SK-N-SH (cell line): ENCODE results near the gene SMCO4. TPM values are rescaled to one million over a fixed set of nuclear protein-coding genes. Genes with fewer than 3 reads are reported as not detected.

Experiments used
- CTCF ChIA-PET: fragments of 300-600, 350-600 bp; formaldehyde crosslinking; extraction: SDS; loops from one replicate; lab custom pipeline; 2021; lab: Yijun Ruan, JAX
- POLR2A ChIA-PET: fragments of 350-600 bp; sonication (Branson Sonifier 250); formaldehyde crosslinking; extraction: SDS; loops from one replicate; lab custom pipeline; 2020; ENCODE audit warnings: antibody characterized with exemption, inconsistent platforms; lab: Yijun Ruan, JAX
- DNase-seq: peaks from one replicate; pipeline ENCODE4 v3.0.0; 2012
- H2AFZ ChIP-seq: fragments of 200-600 bp; sonication (generic); 2 replicates; pipeline ENCODE4 v1.8.1; 2016; ENCODE audit warnings: antibody characterized with exemption, mild to moderate bottlenecking, low read depth
- H3F3A ChIP-seq: fragments of 200-600 bp; sonication (generic); replicated peaks from 2 replicates; pipeline ENCODE3; 2016; ENCODE audit warnings: antibody characterized with exemption, mild to moderate bottlenecking; ENCODE audit not compliant: insufficient read depth
- H3K27ac ChIP-seq, 2 experiments: fragments of 200-500 bp in 1 of 2; fragments of 200-600 bp in 1 of 2; sonication (Bioruptor generic) in 1 of 2; sonication (generic), shearing (Covaris generic) in 1 of 2; 2 replicates each; pipeline versions ENCODE4 v1.5.1 to v1.6.1; 2014 to 2016; ENCODE audit warnings: low read depth in 2 of 2, inconsistent platforms in 1 of 2, low read length in 1 of 2, mild to moderate bottlenecking in 1 of 2, mixed read lengths in 1 of 2
- H3K27me3 ChIP-seq: fragments of 200-600 bp; sonication (generic), shearing (Covaris generic); 2 replicates; pipeline ENCODE4 v1.6.1; 2016; ENCODE audit warnings: mixed run types; ENCODE audit not compliant: insufficient read depth
- H3K36me3 ChIP-seq, 2 experiments: fragments of 200-500 bp in 1 of 2; fragments of 200-600 bp in 1 of 2; sonication (Bioruptor generic) in 1 of 2; sonication (generic) in 1 of 2; replicated peaks in 1 of 2; 2 replicates each; pipeline versions ENCODE3 to v1.5.1; 2014 to 2016; ENCODE audit warnings: low read length in 1 of 2, mild to moderate bottlenecking in 1 of 2; ENCODE audit not compliant: insufficient read depth in 2 of 2, control insufficient read depth in 1 of 2
- H3K4me1 ChIP-seq, 2 experiments: fragments of 200-500 bp in 1 of 2; fragments of 200-600 bp in 1 of 2; sonication (Bioruptor generic) in 1 of 2; sonication (generic), shearing (Covaris generic) in 1 of 2; 2 replicates each; pipeline versions ENCODE4 v1.5.1 to v1.6.1; 2014 to 2016; ENCODE audit warnings: low read depth in 1 of 2, low read length in 1 of 2, mixed run types in 1 of 2; ENCODE audit not compliant: insufficient read depth in 2 of 2, control insufficient read depth in 1 of 2
- H3K4me2 ChIP-seq: fragments of 200-600 bp; sonication (generic), shearing (Covaris generic); 2 replicates; pipeline ENCODE4 v1.6.1; 2017; ENCODE audit warnings: mixed run types
- H3K4me3 ChIP-seq, 2 experiments: fragments of 200-500 bp in 1 of 2; fragments of 200-600 bp in 1 of 2; sonication (Bioruptor generic) in 1 of 2; sonication (generic), shearing (Covaris generic) in 1 of 2; 2 replicates each; pipeline versions ENCODE4 v1.5.1 to v1.8.1; 2014 to 2016; ENCODE audit warnings: low read depth in 2 of 2, inconsistent platforms in 1 of 2, low read length in 1 of 2, mild to moderate bottlenecking in 1 of 2, mixed read lengths in 1 of 2, moderate library complexity in 1 of 2
- H3K79me2 ChIP-seq: fragments of 200-600 bp; sonication (generic); 2 replicates; pipeline ENCODE4 v1.8.1; 2017; ENCODE audit warnings: mild to moderate bottlenecking; ENCODE audit not compliant: insufficient read depth
- H3K9ac ChIP-seq: fragments of 200-600 bp; sonication (generic); 2 replicates; pipeline ENCODE4 v1.6.1; 2017; ENCODE audit warnings: mixed run types
- H3K9me2 ChIP-seq: fragments of 200-600 bp; sonication (generic); 2 replicates; pipeline ENCODE4 v1.6.1; 2017; ENCODE audit warnings: mixed run types
- H3K9me3 ChIP-seq: fragments of 200-600 bp; sonication (generic); 2 replicates; pipeline ENCODE4 v1.6.1; 2017; ENCODE audit warnings: mixed run types, mild to moderate bottlenecking, moderate library complexity
- H4K20me1 ChIP-seq: fragments of 200-600 bp; sonication (generic); 2 replicates; pipeline ENCODE4 v1.6.1; 2017; ENCODE audit warnings: mild to moderate bottlenecking, mixed run types; ENCODE audit not compliant: insufficient read depth
- CHD2 ChIP-seq: fragments of 150-350 bp; IDR thresholded peaks from 2 replicates; pipeline ENCODE4 v1.6.1; 2018; ENCODE audit warnings: low read length; ENCODE audit not compliant: partially characterized antibody
- CTCF ChIP-seq: fragments of 200-600 bp; sonication (generic); IDR thresholded peaks from 2 replicates; pipeline ENCODE4 v1.6.1; 2017; ENCODE audit warnings: antibody characterized with exemption, mild to moderate bottlenecking, moderate library complexity
- ELF1 ChIP-seq: IDR thresholded peaks from 2 replicates; pipeline ENCODE4 v1.4.0; 2012
- FOSL2 ChIP-seq: IDR thresholded peaks from 2 replicates; pipeline ENCODE4 v1.4.0; 2012; ENCODE audit warnings: low read depth, mild to moderate bottlenecking, moderate library complexity, borderline replicate concordance
- FOXM1 ChIP-seq: IDR thresholded peaks from 2 replicates; pipeline ENCODE4 v1.4.0; 2012; ENCODE audit warnings: low read depth, mild to moderate bottlenecking
- GABPA ChIP-seq: IDR thresholded peaks from 2 replicates; pipeline ENCODE4 v1.4.0; 2012; ENCODE audit warnings: low read depth, mild to moderate bottlenecking
- GATA2 ChIP-seq: sonication (generic); formaldehyde crosslinking; IDR thresholded peaks from 2 replicates; pipeline ENCODE4 v1.5.0; 2020; ENCODE audit warnings: mild to moderate bottlenecking, missing genetic modification reagents
- MAX ChIP-seq: IDR thresholded peaks from 2 replicates; pipeline ENCODE4 v1.4.0; 2012; ENCODE audit warnings: low read depth
- NRF1 ChIP-seq: IDR thresholded peaks from 2 replicates; pipeline ENCODE4 v1.6.1; 2012; ENCODE audit warnings: low read depth, mild to moderate bottlenecking, low read length
- RAD21 ChIP-seq: IDR thresholded peaks from 2 replicates; pipeline ENCODE4 v1.6.1; 2012; ENCODE audit warnings: mild to moderate bottlenecking, low read length
- REST ChIP-seq: IDR thresholded peaks from 2 replicates; pipeline ENCODE4 v1.6.1; 2012; ENCODE audit warnings: mild to moderate bottlenecking, low read depth, low read length, moderate library complexity
- RXRA ChIP-seq: IDR thresholded peaks from 2 replicates; pipeline ENCODE4 v1.4.0; 2012; ENCODE audit warnings: low read depth, mild to moderate bottlenecking, borderline replicate concordance
- SIN3A ChIP-seq: IDR thresholded peaks from 2 replicates; pipeline ENCODE4 v1.6.1; 2012; ENCODE audit warnings: low read depth, mild to moderate bottlenecking, low read length, moderate library complexity, borderline replicate concordance
- YY1 ChIP-seq: IDR thresholded peaks from 2 replicates; pipeline ENCODE4 v1.4.0; 2012; ENCODE audit warnings: low read depth, mild to moderate bottlenecking
- WGBS: methylation state at CpG from one replicate; pipeline ENCODE4 v1.1.6; 2017; ENCODE audit warnings: low lambda C conversion rate; 5-methylcytosine and 5-hydroxymethylcytosine counted together
- polyA plus RNA-seq, 3 experiments: library from polyadenylated mRNA; depleted of rRNA; stranded (reverse); fragments of >200 nt; gene quantifications; 2 replicates each; pipeline ENCODE4 v1.2.3, GENCODE V29; 2012
- TF ChIP-seq, protein P1 (sequence below): fragments of 150-350 bp; IDR thresholded peaks from 2 replicates; pipeline ENCODE4 v1.6.1; 2016; ENCODE audit warnings: mild to moderate bottlenecking, low read depth, low read length

Gene SMCO4
- polyA plus RNA-seq, 1 of the 3 experiments (the other 2 are of a cell fraction), result 9.0 TPM

DNA sequence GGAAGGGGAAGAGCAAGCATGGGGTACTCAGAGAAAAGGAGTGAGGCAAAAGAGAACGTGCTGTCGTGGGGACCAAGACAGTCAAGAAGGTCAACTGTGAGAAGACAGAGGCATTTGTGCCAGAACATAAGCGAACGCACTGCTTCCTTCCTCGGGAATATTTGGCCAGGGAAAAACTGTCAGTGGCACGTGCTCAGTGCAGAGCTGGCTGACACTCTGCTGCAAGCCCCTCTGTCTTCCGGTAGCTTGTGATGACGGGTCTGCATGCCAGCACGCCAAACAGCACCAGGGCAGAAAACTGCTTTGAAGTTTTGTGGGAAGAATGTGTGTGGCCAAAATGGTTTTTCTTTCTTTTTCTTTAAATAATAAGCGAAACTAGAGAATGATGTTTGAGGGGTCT, 60.6 kb downstream of the SMCO4 start:
- Histone ChIP-seq H3K4me2 (no peak overlapping the region), H3K9me3 (no peaks in the 10 kb centered on the region), H3F3A (no peaks in the 10 kb centered on the region), H3K9me2 (no peaks in the 10 kb centered on the region), H4K20me1 (no peaks in the 10 kb centered on the region), H3K4me3 (no peak overlapping the region), H3K9ac (no peak overlapping the region), H3K79me2 (no peaks in the 10 kb centered on the region), H3K27me3 (no peaks in the 10 kb centered on the region), H3K4me1 (peaks cover 0 to 6% of the 10 kb centered on the region in 2 experiments; a peak in 1 of 4 replicates), H2AFZ (no peak overlapping the region), H3K27ac (no peak overlapping the region), H3K36me3 (no peaks in the 10 kb centered on the region)
- DNase-seq, result no peak
- ChIA-PET POLR2A (no interaction called here), CTCF (no interaction called here)
- no peak for TF ChIP-seq RXRA
- 88% methylated on average over 10 of the region's 10 CpGs for WGBS

DNA sequence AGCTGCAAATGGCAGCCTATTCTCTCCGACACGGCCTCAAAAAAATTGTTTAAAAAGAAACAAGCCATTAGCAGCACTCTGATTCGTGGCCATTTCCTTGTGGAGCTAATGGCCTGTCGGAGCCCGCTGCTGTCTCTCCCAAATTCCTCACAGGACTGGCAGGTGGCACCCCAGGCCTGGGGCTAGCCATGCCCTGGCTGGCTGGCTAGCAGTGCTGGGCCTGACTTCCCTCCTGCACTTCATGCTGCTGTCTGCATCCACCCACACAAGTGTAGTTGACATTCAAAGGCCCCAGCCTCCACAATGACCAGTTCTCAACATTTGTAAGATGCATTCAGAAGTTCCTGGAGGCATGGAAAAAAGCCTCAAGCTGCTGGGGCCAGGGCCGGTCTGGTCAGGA, 61.5 kb downstream of the SMCO4 start:
- Histone ChIP-seq H3K9me3 (no peaks in the 10 kb centered on the region), H3K36me3 (no peaks in the 10 kb centered on the region), H3K27me3 (no peaks in the 10 kb centered on the region), H3K79me2 (no peaks in the 10 kb centered on the region), H3K4me2 (no peak overlapping the region), H3K27ac (no peak overlapping the region), H3K4me3 (no peak overlapping the region), H3K9me2 (no peaks in the 10 kb centered on the region), H4K20me1 (no peaks in the 10 kb centered on the region), H3F3A (no peaks in the 10 kb centered on the region), H3K4me1 (peaks cover 0 to 6% of the 10 kb centered on the region in 2 experiments; a peak in 1 of 4 replicates), H2AFZ (no peak overlapping the region), H3K9ac (no peak overlapping the region)
- ChIA-PET CTCF (no interaction called here), POLR2A (no interaction called here)
- WGBS, result 74% methylated on average over 6 of the region's 6 CpGs
- no peak for TF ChIP-seq YY1
- peak; percentile 44 for TF ChIP-seq RAD21
- no peak for TF ChIP-seq REST
- TF ChIP-seq FOSL2, result no peak
- no peak for TF ChIP-seq FOXM1
- no peak for TF ChIP-seq SIN3A
- no peak for TF ChIP-seq NRF1
- DNase-seq, result no peak

GRCh38 chr11:93481279-93481678, 61.9 kb downstream of the SMCO4 start:
- H3K9me3 ChIP-seq, result no peaks in the 10 kb centered on the region
- H3F3A ChIP-seq, result no peaks in the 10 kb centered on the region
- no peak overlapping the region; a peak in 1 of 4 replicates for H3K4me3 ChIP-seq
- DNase-seq, result no peak
- no peaks in the 10 kb centered on the region for H3K36me3 ChIP-seq
- no peaks in the 10 kb centered on the region for H3K27me3 ChIP-seq
- H3K9ac ChIP-seq, result no peak overlapping the region
- peaks cover 0 to 6% of the 10 kb centered on the region in 2 experiments; a peak in 1 of 4 replicates for H3K4me1 ChIP-seq
- H3K27ac ChIP-seq, result no peak overlapping the region
- H3K79me2 ChIP-seq, result no peaks in the 10 kb centered on the region
- H3K9me2 ChIP-seq, result no peaks in the 10 kb centered on the region
- H4K20me1 ChIP-seq, result no peaks in the 10 kb centered on the region
- no peak overlapping the region for H2AFZ ChIP-seq
- no peak overlapping the region for H3K4me2 ChIP-seq
- WGBS, result 94% methylated on average over 13 of the region's 16 CpGs
- ChIA-PET CTCF (no interaction called here), POLR2A (no interaction called here)
- no peak for TF ChIP-seq GABPA
- TF ChIP-seq GATA2 (CRISPR knock-in tag), result no peak
- no peak for TF ChIP-seq MAX
- TF ChIP-seq YY1, result no peak
- TF ChIP-seq RAD21, result no peak
- TF ChIP-seq, protein P1, sequence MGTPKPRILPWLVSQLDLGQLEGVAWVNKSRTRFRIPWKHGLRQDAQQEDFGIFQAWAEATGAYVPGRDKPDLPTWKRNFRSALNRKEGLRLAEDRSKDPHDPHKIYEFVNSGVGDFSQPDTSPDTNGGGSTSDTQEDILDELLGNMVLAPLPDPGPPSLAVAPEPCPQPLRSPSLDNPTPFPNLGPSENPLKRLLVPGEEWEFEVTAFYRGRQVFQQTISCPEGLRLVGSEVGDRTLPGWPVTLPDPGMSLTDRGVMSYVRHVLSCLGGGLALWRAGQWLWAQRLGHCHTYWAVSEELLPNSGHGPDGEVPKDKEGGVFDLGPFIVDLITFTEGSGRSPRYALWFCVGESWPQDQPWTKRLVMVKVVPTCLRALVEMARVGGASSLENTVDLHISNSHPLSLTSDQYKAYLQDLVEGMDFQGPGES, result no peak
- TF ChIP-seq CHD2, result no peak
- TF ChIP-seq NRF1, result no peak
- no peak for TF ChIP-seq CTCF
- no peak for TF ChIP-seq ELF1
